HCT116 (cell line): Measurements from ENCODE around the gene SLC12A4. TPM values are rescaled to one million over a fixed set of nuclear protein-coding genes. Genes with fewer than 3 reads are reported as not detected.

Experiments used
- ATAC-seq: fragments of 200-7000 bp; cut with Tn5 transposase; 2 replicates; pipeline ENCODE4 v1.9.1; 2020; ENCODE audit warnings: mild to moderate bottlenecking, moderate library complexity
- BruUV-seq: library from RNA; stranded (reverse); fragments of 400-500 nt; replicated peaks from 2 replicates; lab custom pipeline; 2021; lab: Mats Ljungman, UMichigan
- CTCF ChIA-PET: fragments of 300-600 bp; sonication (Branson Sonifier 250); formaldehyde crosslinking; loops from one replicate; lab custom pipeline; 2021; ENCODE audit warnings: antibody characterized with exemption; lab: Charles Lee
- POLR2A ChIA-PET: fragments of 300-600, 350-600 bp; sonication (Branson Sonifier 250); formaldehyde crosslinking; loops from one replicate; lab custom pipeline; 2021; ENCODE audit warnings: antibody characterized with exemption; lab: Charles Lee
- RAD21 ChIA-PET, 2 experiments: fragments of 300-600 bp; sonication (Branson Sonifier 250); formaldehyde crosslinking; loops; one replicate each; lab custom pipeline; 2023; ENCODE audit warnings: low total read pairs in 2 of 2; ENCODE audit not compliant: uncharacterized antibody in 2 of 2, unreplicated experiment in 2 of 2, low non-redundant PET in 1 of 2; lab: Charles Lee
- DNase-seq: peaks from one replicate; pipeline ENCODE4 v3.0.0-alpha.2; 2010; ENCODE audit warnings: low read depth, low spot score
- H2AFZ ChIP-seq: fragments of 200-600 bp; shearing (Covaris generic), sonication (generic); 2 replicates; pipeline ENCODE4 v1.6.1; 2017; ENCODE audit warnings: low read depth, mixed run types, mixed read lengths, antibody characterized with exemption, low read length; ENCODE audit not compliant: poor library complexity, severe bottlenecking
- H3K27ac ChIP-seq: 2 replicates; pipeline ENCODE4 v1.5.1; 2012; ENCODE audit warnings: low read depth, low read length
- H3K27me3 ChIP-seq: fragments of 200-600 bp; sonication (generic); 2 replicates; pipeline ENCODE4 v1.6.1; 2016; ENCODE audit warnings: mixed run types, low read length, mixed read lengths; ENCODE audit not compliant: insufficient read depth
- H3K36me3 ChIP-seq, 2 experiments: fragments of 200-500 bp in 1 of 2; fragments of 200-600 bp in 1 of 2; sonication (Bioruptor generic) in 1 of 2; sonication (generic) in 1 of 2; 2 replicates each; pipeline versions ENCODE4 v1.5.1 to v1.6.1; 2014 to 2016; ENCODE audit warnings: low read length in 2 of 2, inconsistent platforms in 1 of 2, mixed read lengths in 1 of 2, mixed run types in 1 of 2; ENCODE audit not compliant: insufficient read depth in 2 of 2, control insufficient read depth in 1 of 2
- H3K4me1 ChIP-seq, 2 experiments: fragments of 200-600 bp in 1 of 2; sonication (generic) in 1 of 2; 2 replicates each; pipeline versions ENCODE4 v1.5.1 to v1.6.1; 2012 to 2017; ENCODE audit warnings: low read length in 2 of 2, inconsistent platforms in 1 of 2, mild to moderate bottlenecking in 1 of 2, mixed read lengths in 1 of 2, mixed run types in 1 of 2, moderate library complexity in 1 of 2; ENCODE audit not compliant: insufficient read depth in 2 of 2, control insufficient read depth in 1 of 2
- H3K4me2 ChIP-seq: fragments of 200-600 bp; sonication (generic); 2 replicates; pipeline ENCODE4 v1.6.1; 2017; ENCODE audit warnings: mixed run types, low read length, mixed read lengths
- H3K4me3 ChIP-seq, 2 experiments: fragments of 200-600 bp in 1 of 2; sonication (generic) in 1 of 2; replicated peaks in 1 of 2; 2 replicates each; pipeline ENCODE4 v1.5.1; 2011 to 2016; ENCODE audit warnings: low read length in 2 of 2, control low read depth in 1 of 2, low read depth in 1 of 2, mild to moderate bottlenecking in 1 of 2, mixed read lengths in 1 of 2, mixed run types in 1 of 2
- H3K79me2 ChIP-seq: fragments of 200-600 bp; sonication (generic); 2 replicates; pipeline ENCODE4 v1.6.1; 2017; ENCODE audit warnings: mild to moderate bottlenecking, mixed run types, low read length, moderate library complexity, mixed read lengths; ENCODE audit not compliant: insufficient read depth
- H3K9ac ChIP-seq: fragments of 200-600 bp; sonication (generic); 2 replicates; pipeline ENCODE4 v1.6.1; 2016; ENCODE audit warnings: low read length, mixed read lengths
- H3K9me2 ChIP-seq: fragments of 200-600 bp; sonication (generic), shearing (Covaris generic); 2 replicates; pipeline ENCODE4 v1.6.1; 2017; ENCODE audit warnings: mixed run types, mild to moderate bottlenecking, moderate library complexity; ENCODE audit not compliant: insufficient read depth
- H3K9me3 ChIP-seq, 2 experiments: fragments of 200-500 bp in 1 of 2; fragments of 200-600 bp in 1 of 2; sonication (Bioruptor generic) in 1 of 2; sonication (generic) in 1 of 2; 2 replicates each; pipeline ENCODE4 v1.6.1; 2014 to 2017; ENCODE audit warnings: low read length in 2 of 2, mixed read lengths in 2 of 2, inconsistent platforms in 1 of 2, low read depth in 1 of 2, mild to moderate bottlenecking in 1 of 2, mixed run types in 1 of 2, moderate library complexity in 1 of 2; ENCODE audit not compliant: control insufficient read depth in 1 of 2, insufficient read depth in 1 of 2
- H4K20me1 ChIP-seq: fragments of 200-600 bp; sonication (generic), shearing (Covaris generic); 2 replicates; pipeline ENCODE4 v1.6.1; 2017; ENCODE audit warnings: mixed run types, mild to moderate bottlenecking, moderate library complexity; ENCODE audit not compliant: insufficient read depth
- ELF1 ChIP-seq: IDR thresholded peaks from 2 replicates; pipeline ENCODE4 v1.6.1; 2012; ENCODE audit warnings: low read depth, borderline replicate concordance
- EZH2phosphoT487 ChIP-seq: fragments of 200-600 bp; IDR thresholded peaks from 2 replicates; pipeline ENCODE4 v1.6.1; 2018; ENCODE audit warnings: antibody characterized with exemption, borderline replicate concordance
- JUND ChIP-seq: IDR thresholded peaks from 2 replicates; pipeline ENCODE4 v1.6.1; 2012
- POLR2AphosphoS5 ChIP-seq: IDR thresholded peaks from 2 replicates; pipeline ENCODE4 v1.6.1; 2011; ENCODE audit warnings: mild to moderate bottlenecking, low read depth, low read length, moderate library complexity
- RAD21 ChIP-seq: IDR thresholded peaks from 2 replicates; pipeline ENCODE4 v1.6.1; 2012; ENCODE audit warnings: low read depth, mild to moderate bottlenecking
- SIN3A ChIP-seq: IDR thresholded peaks from 2 replicates; pipeline ENCODE4 v1.6.1; 2012; ENCODE audit warnings: low read depth
- SP1 ChIP-seq: IDR thresholded peaks from 2 replicates; pipeline ENCODE4 v1.6.1; 2012; ENCODE audit warnings: low read depth
- TCF7L2 ChIP-seq: IDR thresholded peaks from 2 replicates; pipeline ENCODE4 v1.7.0; 2011; ENCODE audit warnings: borderline replicate concordance, inconsistent platforms; ENCODE audit not compliant: insufficient read depth, insufficient read length; ENCODE audit errors: extremely low read depth
- ZNF274 ChIP-seq: fragments of 200-500 bp; sonication (Bioruptor generic); IDR thresholded peaks from 2 replicates; pipeline ENCODE4 v1.6.1; 2014; ENCODE audit warnings: mild to moderate bottlenecking, low read depth, low read length, inconsistent platforms
- intact Hi-C: fragments of 100-400 bp; cut with micrococcal nuclease; formaldehyde crosslinking; loops from 2 replicates; pipeline ENCODE4 v1.10.0; 2022
- total RNA-seq: library from RNA; stranded (reverse); gene quantifications from one replicate; pipeline ENCODE4 v1.2.1, GENCODE V29; 2021; ENCODE audit not compliant: unreplicated experiment
- TF ChIP-seq, protein P1 (sequence below), 3 experiments: fragments of 200-600 bp in 1 of 3; sonication (generic) in 1 of 3; IDR thresholded peaks in 2 of 3; conservative IDR thresholded peaks in 1 of 3; 2 replicates each; pipeline ENCODE4 v1.5.1; 2012 to 2017; ENCODE audit warnings: low read depth in 2 of 3, low read length in 2 of 3, antibody characterized with exemption in 1 of 3, borderline replicate concordance in 1 of 3, control low read depth in 1 of 3, mild to moderate bottlenecking in 1 of 3, mixed read lengths in 1 of 3, mixed run types in 1 of 3, moderate library complexity in 1 of 3; ENCODE audit not compliant: insufficient read depth in 1 of 3
- TF ChIP-seq, protein P2 (sequence below): IDR thresholded peaks from 2 replicates; pipeline ENCODE4 v1.6.1; 2012; ENCODE audit warnings: low read depth
- TF ChIP-seq, protein P3 (sequence below): IDR thresholded peaks from 2 replicates; pipeline ENCODE4 v1.6.1; 2012

The SLC12A4 gene
- total RNA-seq, 1 experiment from 2014 or later, result 46.0 TPM

DNA sequence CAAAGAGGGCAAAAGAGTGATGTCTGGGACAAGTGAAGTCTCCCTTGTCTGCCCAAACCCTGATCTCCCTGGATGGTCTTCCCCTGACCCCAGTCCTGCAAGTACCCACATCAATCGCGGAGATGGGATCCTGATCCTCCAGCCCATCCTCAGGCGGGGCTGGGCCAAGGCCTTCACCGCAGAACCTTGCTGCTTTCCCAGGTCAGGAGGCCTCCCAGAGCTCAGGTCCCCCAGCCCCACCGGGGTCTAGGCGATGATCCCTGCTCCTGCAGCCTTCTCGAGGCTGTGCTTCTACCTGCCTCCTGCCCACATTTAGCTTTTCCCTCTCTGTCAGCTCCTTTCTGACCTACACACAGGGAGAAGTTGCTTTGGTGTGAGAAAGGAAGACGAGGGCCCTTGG, 6.3 kb downstream of the SLC12A4 start:
- ChIA-PET CTCF (no interaction called here), RAD21 (no interaction called here), POLR2A (no interaction called here)
- Histone ChIP-seq H3K36me3 (peaks cover 8 to 10% of the 10 kb centered on the region in 2 experiments; a peak in 2 of 4 replicates), H2AFZ (no peak overlapping the region), H3K9me2 (no peaks in the 10 kb centered on the region), H3K4me3 (no peak overlapping the region), H3K79me2 (peaks cover 21% of the 10 kb centered on the region; the same call in 1 of the 2 replicates), H3K27ac (no peak overlapping the region), H3K4me1 (peaks cover 15 to 16% of the 10 kb centered on the region in 2 experiments), H4K20me1 (no peaks in the 10 kb centered on the region), H3K9ac (no peak overlapping the region), H3K27me3 (no peaks in the 10 kb centered on the region), H3K4me2 (no peak overlapping the region), H3K9me3 (no peaks in the 10 kb centered on the region)
- no TSS peak for BruUV-seq
- intact Hi-C loops, result no loop called here
- DNase-seq (no peak), ATAC-seq (no peak)
- TF ChIP-seq ELF1 (no peak), SIN3A (no peak), ZNF274 (no peak), POLR2AphosphoS5 (no peak), EZH2phosphoT487 (no peak), TCF7L2 (no peak), RAD21 (no peak), JUND (no peak), SP1 (no peak)
- TF ChIP-seq, protein P1, sequence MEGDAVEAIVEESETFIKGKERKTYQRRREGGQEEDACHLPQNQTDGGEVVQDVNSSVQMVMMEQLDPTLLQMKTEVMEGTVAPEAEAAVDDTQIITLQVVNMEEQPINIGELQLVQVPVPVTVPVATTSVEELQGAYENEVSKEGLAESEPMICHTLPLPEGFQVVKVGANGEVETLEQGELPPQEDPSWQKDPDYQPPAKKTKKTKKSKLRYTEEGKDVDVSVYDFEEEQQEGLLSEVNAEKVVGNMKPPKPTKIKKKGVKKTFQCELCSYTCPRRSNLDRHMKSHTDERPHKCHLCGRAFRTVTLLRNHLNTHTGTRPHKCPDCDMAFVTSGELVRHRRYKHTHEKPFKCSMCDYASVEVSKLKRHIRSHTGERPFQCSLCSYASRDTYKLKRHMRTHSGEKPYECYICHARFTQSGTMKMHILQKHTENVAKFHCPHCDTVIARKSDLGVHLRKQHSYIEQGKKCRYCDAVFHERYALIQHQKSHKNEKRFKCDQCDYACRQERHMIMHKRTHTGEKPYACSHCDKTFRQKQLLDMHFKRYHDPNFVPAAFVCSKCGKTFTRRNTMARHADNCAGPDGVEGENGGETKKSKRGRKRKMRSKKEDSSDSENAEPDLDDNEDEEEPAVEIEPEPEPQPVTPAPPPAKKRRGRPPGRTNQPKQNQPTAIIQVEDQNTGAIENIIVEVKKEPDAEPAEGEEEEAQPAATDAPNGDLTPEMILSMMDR (IDR thresholded peaks at IDR 0.05 in 2 of 3, conservative IDR thresholded peaks at IDR 0.05 in 1 of 3; ENCODE audit: borderline replicate concordance in 1 of 3, insufficient read depth in 1 of 3, low read depth in 2 of 3, low read length in 2 of 3), result no peak
- TF ChIP-seq, protein P2, sequence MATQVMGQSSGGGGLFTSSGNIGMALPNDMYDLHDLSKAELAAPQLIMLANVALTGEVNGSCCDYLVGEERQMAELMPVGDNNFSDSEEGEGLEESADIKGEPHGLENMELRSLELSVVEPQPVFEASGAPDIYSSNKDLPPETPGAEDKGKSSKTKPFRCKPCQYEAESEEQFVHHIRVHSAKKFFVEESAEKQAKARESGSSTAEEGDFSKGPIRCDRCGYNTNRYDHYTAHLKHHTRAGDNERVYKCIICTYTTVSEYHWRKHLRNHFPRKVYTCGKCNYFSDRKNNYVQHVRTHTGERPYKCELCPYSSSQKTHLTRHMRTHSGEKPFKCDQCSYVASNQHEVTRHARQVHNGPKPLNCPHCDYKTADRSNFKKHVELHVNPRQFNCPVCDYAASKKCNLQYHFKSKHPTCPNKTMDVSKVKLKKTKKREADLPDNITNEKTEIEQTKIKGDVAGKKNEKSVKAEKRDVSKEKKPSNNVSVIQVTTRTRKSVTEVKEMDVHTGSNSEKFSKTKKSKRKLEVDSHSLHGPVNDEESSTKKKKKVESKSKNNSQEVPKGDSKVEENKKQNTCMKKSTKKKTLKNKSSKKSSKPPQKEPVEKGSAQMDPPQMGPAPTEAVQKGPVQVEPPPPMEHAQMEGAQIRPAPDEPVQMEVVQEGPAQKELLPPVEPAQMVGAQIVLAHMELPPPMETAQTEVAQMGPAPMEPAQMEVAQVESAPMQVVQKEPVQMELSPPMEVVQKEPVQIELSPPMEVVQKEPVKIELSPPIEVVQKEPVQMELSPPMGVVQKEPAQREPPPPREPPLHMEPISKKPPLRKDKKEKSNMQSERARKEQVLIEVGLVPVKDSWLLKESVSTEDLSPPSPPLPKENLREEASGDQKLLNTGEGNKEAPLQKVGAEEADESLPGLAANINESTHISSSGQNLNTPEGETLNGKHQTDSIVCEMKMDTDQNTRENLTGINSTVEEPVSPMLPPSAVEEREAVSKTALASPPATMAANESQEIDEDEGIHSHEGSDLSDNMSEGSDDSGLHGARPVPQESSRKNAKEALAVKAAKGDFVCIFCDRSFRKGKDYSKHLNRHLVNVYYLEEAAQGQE, result no peak
- TF ChIP-seq, protein P3, sequence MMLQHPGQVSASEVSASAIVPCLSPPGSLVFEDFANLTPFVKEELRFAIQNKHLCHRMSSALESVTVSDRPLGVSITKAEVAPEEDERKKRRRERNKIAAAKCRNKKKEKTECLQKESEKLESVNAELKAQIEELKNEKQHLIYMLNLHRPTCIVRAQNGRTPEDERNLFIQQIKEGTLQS, result no peak
